GM12878 (cell line): ENCODE data around the gene GNAL. TPM values are rescaled to one million over a fixed set of nuclear protein-coding genes. Genes with fewer than 3 reads are reported as not detected.

Experiments
- ATAC-seq: fragments of 200-7000 bp; cut with Tn5 transposase; 3 replicates; pipeline ENCODE4 v1.9.1; 2020; ENCODE audit warnings: mild to moderate bottlenecking, moderate library complexity
- BruUV-seq: library from RNA; stranded (reverse); fragments of 400-500 nt; replicated peaks from 2 replicates; lab custom pipeline; 2021; lab: Mats Ljungman, UMichigan
- CTCF ChIA-PET: fragments of 300-600 bp; sonication (Branson Sonifier 250); formaldehyde crosslinking; extraction: SDS; loops from one replicate; lab custom pipeline; 2021; ENCODE audit warnings: inconsistent platforms; lab: Yijun Ruan, JAX
- POLR2A ChIA-PET: fragments of 350-600 bp; formaldehyde crosslinking; extraction: SDS; loops from one replicate; lab custom pipeline; 2021; ENCODE audit warnings: inconsistent platforms; lab: Charles Lee
- RAD21 ChIA-PET: fragments of 300-600 bp; sonication (Branson Sonifier 250); formaldehyde crosslinking; loops from one replicate; lab custom pipeline; 2023; ENCODE audit warnings: antibody characterized with exemption; ENCODE audit not compliant: unreplicated experiment; lab: Charles Lee
- SMC1A ChIA-PET: fragments of 300-600 bp; sonication (Branson Sonifier 250); formaldehyde crosslinking; loops from one replicate; lab custom pipeline; 2023; ENCODE audit not compliant: unreplicated experiment, uncharacterized antibody; lab: Charles Lee
- DNase-seq: peaks from one replicate; pipeline ENCODE4 v3.0.0-alpha.2; 2011; ENCODE audit warnings: low read depth, low spot score
- FAIRE-seq: peaks from 3 replicates; lab custom pipeline; 2011; peaks lifted over from hg19 to GRCh38; lab: Jason Lieb, UNC
- H2AFZ ChIP-seq: 2 replicates; pipeline ENCODE4 v1.6.0; 2011; ENCODE audit warnings: low read depth, low read length, control low read depth; ENCODE audit not compliant: control insufficient read depth
- H3K27ac ChIP-seq: 2 replicates; pipeline ENCODE4 v1.5.1; 2011; ENCODE audit warnings: control low read depth; ENCODE audit not compliant: control insufficient read depth, insufficient read depth
- H3K27me3 ChIP-seq, 2 experiments: replicated peaks in 1 of 2; 2 replicates each; pipeline versions ENCODE4 v1.6.0 to v1.6.1; 2011; ENCODE audit warnings: low read length in 1 of 2; ENCODE audit not compliant: control insufficient read depth in 2 of 2, insufficient read depth in 2 of 2
- H3K36me3 ChIP-seq, 2 experiments: 2 replicates each; pipeline ENCODE4 v1.5.1; 2011; ENCODE audit warnings: low read length in 1 of 2; ENCODE audit not compliant: control insufficient read depth in 2 of 2, insufficient read depth in 2 of 2
- H3K4me1 ChIP-seq: 2 replicates; pipeline ENCODE4 v1.6.1; 2011; ENCODE audit warnings: mild to moderate bottlenecking, low read length, moderate library complexity, mixed read lengths; ENCODE audit not compliant: control insufficient read depth, insufficient read depth
- H3K4me2 ChIP-seq: 2 replicates; pipeline ENCODE4 v1.6.0; 2011; ENCODE audit warnings: control low read depth; ENCODE audit not compliant: control insufficient read depth, insufficient read depth
- H3K4me3 ChIP-seq: fragments of 200-600 bp; sonication (generic); 2 replicates; pipeline ENCODE4 v1.5.1; 2016
- H3K79me2 ChIP-seq: 2 replicates; pipeline ENCODE4 v1.6.0; 2011; ENCODE audit warnings: low read length; ENCODE audit not compliant: control insufficient read depth, insufficient read depth
- H3K9ac ChIP-seq: 2 replicates; pipeline ENCODE4 v1.8.0; 2011; ENCODE audit warnings: low read length, control low read depth, mixed read lengths; ENCODE audit not compliant: control insufficient read depth, insufficient read depth
- H3K9me3 ChIP-seq: replicated peaks from 3 replicates; pipeline ENCODE4 v1.5.1; 2011; ENCODE audit warnings: mild to moderate bottlenecking, low read length; ENCODE audit not compliant: control insufficient read depth, insufficient read depth
- H4K20me1 ChIP-seq: 2 replicates; pipeline ENCODE4 v1.6.0; 2011; ENCODE audit not compliant: control insufficient read depth, insufficient read depth
- ATF2 ChIP-seq: IDR thresholded peaks from 2 replicates; pipeline ENCODE4 v1.6.1; 2012; ENCODE audit warnings: low read length, inconsistent platforms
- ATF3 ChIP-seq: IDR thresholded peaks from 2 replicates; pipeline ENCODE4 v1.6.1; 2011; ENCODE audit warnings: low read depth, mild to moderate bottlenecking, low read length, moderate library complexity, borderline replicate concordance; ENCODE audit errors: extremely low read depth
- CBX3 ChIP-seq: fragments of 200-600 bp; sonication (generic); IDR thresholded peaks from 2 replicates; pipeline ENCODE4 v1.6.1; 2016; ENCODE audit warnings: low read depth, borderline replicate concordance
- HDAC2 ChIP-seq: fragments of 200-600 bp; sonication (generic); IDR thresholded peaks from 2 replicates; pipeline ENCODE4 v1.6.1; 2017
- RBBP5 ChIP-seq: fragments of 200-600 bp; sonication (generic); conservative IDR thresholded peaks from 2 replicates; pipeline ENCODE4 v1.6.1; 2016
- STAT1 ChIP-seq: fragments of 450-650 bp; conservative IDR thresholded peaks from 2 replicates; pipeline ENCODE4 v1.6.1; 2014; ENCODE audit warnings: antibody characterized with exemption, mild to moderate bottlenecking
- ZNF207 ChIP-seq: fragments of 450-650 bp; IDR thresholded peaks from 2 replicates; pipeline ENCODE4 v1.6.1; 2014; ENCODE audit warnings: antibody characterized with exemption, mild to moderate bottlenecking, borderline replicate concordance
- WGBS: methylation state at CpG from one replicate; pipeline ENCODE4 v1.1.6; 2016; ENCODE audit warnings: low lambda C conversion rate; ENCODE audit not compliant: insufficient replicate concordance, insufficient coverage; ENCODE audit errors: missing lambda C conversion rate; 5-methylcytosine and 5-hydroxymethylcytosine counted together
- in situ Hi-C: fragments of 300-500 bp; cut with MboI; formaldehyde crosslinking; loops from 9 replicates; pipeline ENCODE4 v1.14.3; 2018; ENCODE audit warnings: mixed read lengths
- intact Hi-C: fragments of 100-400 bp; cut with micrococcal nuclease; formaldehyde crosslinking; loops from one replicate; pipeline ENCODE4 v1.14.2; 2022; ENCODE audit not compliant: unreplicated experiment
- polyA plus RNA-seq, 11 experiments: library from polyadenylated mRNA; depleted of rRNA in 4 of 11; unstranded in 6 of 11; stranded (reverse) in 5 of 11; fragments of >200 nt; fragmentation: Nextera tagmentation in 4 of 11; fragmentation: Illumina TruSeq in 1 of 11; extraction: Ambion mirVana in 4 of 11; extraction: Trizol in 1 of 11; gene quantifications; 1 replicate in 1 of 11; 2 replicates in 10 of 11; pipeline versions ENCODE4 v1.2.1 to v1.2.3, GENCODE V29; 2011 to 2016; ENCODE audit warnings: inconsistent platforms in 2 of 11, missing spikeins in 2 of 11, low read depth in 1 of 11
- total RNA-seq, 4 experiments: library from RNA; depleted of rRNA in 3 of 4; stranded (reverse); fragments of >200 nt in 3 of 4; fragmentation: Illumina TruSeq in 1 of 4; extraction: Trizol in 1 of 4; gene quantifications; 2 replicates each; pipeline versions ENCODE4 v1.2.1 to v1.2.3, GENCODE V29; 2013 to 2021

Gene GNAL
- total and polyA plus RNA-seq, 10 of the 15 experiments (the other 5 are each of a cell fraction or from before 2014, with no cell fraction given) = 0.02 to 0.39 (median 0.05) TPM; not detected in 5

- H3K4me3 ChIP-seq = no peak overlapping the region
- in situ Hi-C loops (no loop called here), intact Hi-C loops (no loop called here)
- SMC1A ChIA-PET = no interaction called here
- no peaks in the 10 kb centered on the region for H3K36me3 ChIP-seq
- H3K27ac ChIP-seq = no peak overlapping the region
- 0 out of 4 replicates have a peak, but pooled peaks cover 0 to 5% of the 10 kb centered on the region in 2 experiments for H3K27me3 ChIP-seq
- no peak overlapping the region for H3K9ac ChIP-seq
- TF ChIP-seq ZNF207 = no peak
- TF ChIP-seq STAT1 = no peak
- TF ChIP-seq HDAC2 = no peak
- TF ChIP-seq ATF3 = no peak
- TF ChIP-seq RBBP5 = no peak
- no peak for TF ChIP-seq ATF2
- no peak for TF ChIP-seq CBX3
- no peaks in the 10 kb centered on the region for H3K4me1 ChIP-seq
- RAD21 ChIA-PET = no interaction called here
- no peak for FAIRE-seq
- CTCF ChIA-PET = no interaction called here
- H3K4me2 ChIP-seq = no peak overlapping the region
- H3K79me2 ChIP-seq = no peaks in the 10 kb centered on the region
- no TSS peak for BruUV-seq
- whole genome bisulfite sequencing = 26% methylated on average over 16 of the region's 16 CpGs
- POLR2A ChIA-PET = no interaction called here
- no peak for DNase-seq
- H2AFZ ChIP-seq = no peak overlapping the region
- no peak for ATAC-seq
- no peaks in the 10 kb centered on the region for H3K9me3 ChIP-seq
- H4K20me1 ChIP-seq = no peaks in the 10 kb centered on the region; the same call in 1 of the 2 replicates
These were observed 86.5 kb downstream of the GNAL start for GRCh38 chr18:11775436-11776174.
